Dermis blood vessel endothelial cell (primary cell): ENCODE data around the gene HLA-DRA. TPM values are rescaled to one million over a fixed set of nuclear protein-coding genes. Genes with fewer than 3 reads are reported as not detected.

Experiments
- DNase-seq: peaks from one replicate; pipeline ENCODE4 v3.0.0; 2010
- total RNA-seq: library from RNA; depleted of rRNA; stranded (reverse); fragments of >200 nt; gene quantifications from 2 replicates; pipeline ENCODE4 v1.2.3, GENCODE V29; 2014

HLA-DRA gene
- total RNA-seq: 0.09 TPM in 1 of 2 replicates, not detected in the other

GRCh38 chr6:32439602-32440214, at the start of gene HLA-DRA:
TSS of gene HLA-DRA (plus strand) at chr6:32439887. CDS start at chr6:32439951, 64 bp downstream.
- DNase-seq: peak; percentile 74

DNA sequence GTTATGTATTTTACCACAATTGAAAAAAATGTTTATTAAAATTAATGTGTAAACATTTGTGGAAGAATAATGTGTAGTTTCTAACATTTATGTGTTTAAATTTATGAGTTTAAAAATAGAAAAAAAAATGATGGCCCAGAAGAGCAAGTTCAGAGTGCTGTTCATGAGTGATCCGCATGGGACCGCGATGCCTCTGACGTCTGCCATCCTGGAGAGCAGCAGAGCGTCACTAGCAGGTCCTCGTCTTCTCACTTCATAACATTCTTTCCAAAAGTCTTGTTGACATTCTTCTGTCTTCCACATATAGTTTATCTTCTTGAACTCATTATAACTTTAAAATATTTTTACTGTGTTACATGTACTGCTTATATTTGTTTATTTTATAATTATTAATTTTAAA, 48.2 kb upstream of the HLA-DRA start:
- DNase-seq: no peak

DNA sequence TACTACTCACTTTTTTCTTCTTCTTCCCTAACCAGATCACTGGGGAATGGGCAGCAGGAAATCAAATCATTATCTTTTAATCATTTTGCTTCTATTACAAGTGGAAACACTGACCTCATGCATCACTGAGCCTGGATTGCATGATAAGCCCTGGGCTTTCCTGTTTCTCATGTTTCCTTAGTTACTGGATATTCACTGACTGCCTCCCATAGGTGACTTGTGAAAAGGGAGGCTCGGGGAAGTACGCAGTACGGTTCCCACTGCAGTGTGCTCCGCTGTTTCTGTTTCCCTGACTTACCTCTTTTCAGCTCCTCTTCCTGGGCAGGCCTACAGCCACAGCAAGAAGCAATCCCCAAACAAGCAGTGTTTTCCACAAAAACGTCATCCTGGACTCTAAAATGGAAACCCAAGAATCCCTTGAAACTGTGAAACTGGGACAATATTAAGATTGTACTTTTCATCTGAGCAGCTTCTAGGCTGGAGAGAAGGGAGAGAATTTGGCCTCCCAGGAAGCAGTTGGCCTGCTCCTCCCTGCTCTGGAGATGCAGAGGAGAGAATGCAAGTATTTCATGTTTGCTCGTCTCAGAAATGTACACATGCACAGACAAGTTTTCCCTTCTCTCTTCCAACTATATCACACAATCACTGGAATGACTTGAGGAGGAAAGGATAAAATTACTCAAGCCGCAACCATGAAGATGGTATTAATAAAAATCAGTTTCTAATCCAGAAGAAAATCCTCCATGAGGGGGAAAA, 45.8 kb upstream of the HLA-DRA start:
- DNase-seq: peak; percentile 99

DNA sequence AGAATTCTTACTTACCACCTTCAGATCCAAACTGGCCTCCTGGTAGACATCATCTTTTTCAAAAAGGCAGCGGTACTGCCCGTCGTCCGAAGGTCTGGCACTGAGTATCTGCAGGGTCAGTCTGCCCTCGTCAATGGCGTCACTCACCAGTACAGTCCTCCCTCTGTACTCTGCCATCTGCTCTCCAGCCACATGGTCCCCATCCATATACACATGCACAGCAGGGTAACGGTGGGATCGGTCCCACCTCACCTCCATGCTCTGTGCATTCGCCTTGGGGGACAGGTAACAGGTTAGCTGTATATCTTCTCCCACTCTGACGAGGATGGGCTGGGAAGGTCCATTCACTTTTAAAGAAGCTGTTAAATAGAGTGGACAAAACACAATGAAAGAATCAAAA, 43.7 kb upstream of the HLA-DRA start:
- no peak for DNase-seq

- no peak for DNase-seq
These were observed 42.3 kb upstream of the HLA-DRA start for GRCh38 chr6:32397252-32397920.

DNA sequence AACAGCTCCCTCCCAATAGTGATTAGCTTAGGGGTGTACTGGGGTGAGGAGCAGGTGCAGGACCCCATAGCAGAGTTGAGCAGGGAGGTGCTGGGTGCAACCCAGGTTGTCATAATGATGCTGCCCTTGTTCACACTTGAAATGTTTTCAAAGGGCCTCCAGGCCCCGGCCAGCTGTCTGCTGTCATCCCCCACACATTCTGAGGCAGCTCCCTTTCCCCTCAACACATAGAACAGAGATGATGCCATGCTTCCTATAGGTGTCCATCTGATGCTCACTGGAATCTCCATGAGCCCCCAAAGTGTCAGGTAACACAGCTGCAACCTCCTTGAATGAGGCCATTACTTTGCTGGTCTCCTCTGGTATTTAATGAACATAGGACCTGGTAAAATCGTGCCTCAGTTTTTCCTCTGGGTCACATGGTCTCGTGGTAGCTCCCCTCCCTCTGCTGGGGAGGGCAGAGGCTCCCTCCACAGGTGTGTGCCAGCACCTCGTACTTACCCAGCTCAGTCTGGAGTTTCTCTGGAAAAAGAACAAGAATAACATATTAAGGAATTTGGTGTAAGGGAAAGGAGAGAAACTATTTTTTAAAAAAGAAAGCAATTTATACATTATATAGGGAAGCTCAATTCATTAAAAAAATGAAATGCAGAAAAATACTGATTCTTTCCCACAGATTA, 38.3 kb upstream of the HLA-DRA start:
- no peak for DNase-seq

DNA sequence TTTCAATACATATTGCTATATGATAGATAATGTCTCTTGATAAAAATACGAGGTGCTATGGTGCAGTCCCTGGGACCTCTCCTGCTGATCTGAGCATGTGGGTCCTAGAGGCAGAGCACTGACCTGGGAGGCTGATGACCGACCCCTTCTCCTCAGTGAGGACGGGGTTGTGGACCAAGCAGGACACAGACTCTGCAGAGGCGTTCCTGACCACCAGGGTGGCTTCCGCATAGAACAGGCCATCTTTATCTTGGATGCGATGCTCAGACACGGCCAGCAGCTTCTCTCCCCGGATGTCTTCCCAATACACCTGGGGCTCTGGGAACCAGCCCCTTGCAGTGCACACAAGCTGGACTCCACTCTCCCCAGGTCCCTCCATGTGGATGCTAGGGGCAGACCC, 36.9 kb upstream of the HLA-DRA start:
- no peak for DNase-seq

DNA sequence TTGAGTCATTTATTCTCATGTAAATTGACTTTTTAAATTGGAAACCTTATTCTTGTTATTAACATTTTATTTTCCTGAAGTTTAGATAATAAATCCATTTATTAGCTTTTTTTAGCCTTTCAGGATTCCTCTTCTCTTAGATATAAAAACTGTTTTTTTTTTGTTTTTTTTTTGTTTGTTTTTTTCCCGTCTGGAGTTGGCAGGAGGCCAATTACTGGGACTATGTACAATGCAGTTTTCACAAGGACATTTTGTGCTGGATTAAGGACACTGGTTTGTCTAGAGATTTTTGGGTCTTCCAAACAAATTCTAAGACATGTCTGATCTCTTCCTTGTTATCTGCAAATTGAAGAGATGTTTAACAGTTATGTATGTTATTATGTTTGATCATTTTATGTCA, 34.0 kb upstream of the HLA-DRA start:
- DNase-seq: no peak

GRCh38 chr6:32406197-32406596, 33.5 kb upstream of the HLA-DRA start:
- no peak for DNase-seq

- no peak for DNase-seq
These were observed 32.8 kb upstream of the HLA-DRA start, which contains the start of gene BTNL2 for GRCh38 chr6:32406857-32407256. TSS of gene BTNL2 (minus strand) at chr6:32407181. CDS start at chr6:32407123, 58 bp downstream.

GRCh38 chr6:32410906-32411305, 28.8 kb upstream of the HLA-DRA start:
- no peak for DNase-seq

DNA sequence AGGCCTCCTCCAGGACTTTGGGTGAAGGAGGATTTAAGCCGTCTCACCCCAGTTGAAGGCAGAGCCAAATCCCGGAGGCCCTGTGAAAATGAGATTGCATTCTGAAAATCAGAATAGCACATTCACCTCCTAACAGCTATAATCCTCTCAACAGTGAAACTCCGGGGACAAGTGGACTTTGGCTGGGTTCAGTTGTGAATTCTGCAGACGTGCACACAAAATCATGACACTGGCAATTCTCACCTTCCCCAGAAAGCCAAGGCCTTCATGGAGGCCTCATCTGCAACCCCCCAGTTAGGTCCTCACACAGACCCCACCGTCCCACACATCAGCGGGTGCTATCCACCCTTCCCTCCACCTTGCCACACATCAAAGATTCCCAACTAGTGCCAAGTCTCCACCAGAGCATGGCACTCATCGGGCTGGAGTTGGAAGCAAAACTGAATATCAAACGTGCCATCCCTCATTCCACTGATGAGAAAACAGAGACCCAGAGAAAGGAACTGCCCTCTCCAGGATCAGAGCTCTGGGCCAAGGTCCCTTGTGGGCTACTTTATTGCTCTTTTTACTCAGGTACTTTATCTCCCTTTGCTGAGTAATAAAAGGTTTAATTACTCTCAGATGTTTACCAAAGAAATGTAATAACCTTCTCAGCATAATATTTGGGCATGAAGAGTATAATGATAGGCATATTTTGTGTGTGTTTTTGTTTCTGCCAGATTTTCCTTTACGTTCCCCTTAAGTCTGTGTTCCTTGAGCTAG, 27.9 kb upstream of the HLA-DRA start:
- no peak for DNase-seq

DNA sequence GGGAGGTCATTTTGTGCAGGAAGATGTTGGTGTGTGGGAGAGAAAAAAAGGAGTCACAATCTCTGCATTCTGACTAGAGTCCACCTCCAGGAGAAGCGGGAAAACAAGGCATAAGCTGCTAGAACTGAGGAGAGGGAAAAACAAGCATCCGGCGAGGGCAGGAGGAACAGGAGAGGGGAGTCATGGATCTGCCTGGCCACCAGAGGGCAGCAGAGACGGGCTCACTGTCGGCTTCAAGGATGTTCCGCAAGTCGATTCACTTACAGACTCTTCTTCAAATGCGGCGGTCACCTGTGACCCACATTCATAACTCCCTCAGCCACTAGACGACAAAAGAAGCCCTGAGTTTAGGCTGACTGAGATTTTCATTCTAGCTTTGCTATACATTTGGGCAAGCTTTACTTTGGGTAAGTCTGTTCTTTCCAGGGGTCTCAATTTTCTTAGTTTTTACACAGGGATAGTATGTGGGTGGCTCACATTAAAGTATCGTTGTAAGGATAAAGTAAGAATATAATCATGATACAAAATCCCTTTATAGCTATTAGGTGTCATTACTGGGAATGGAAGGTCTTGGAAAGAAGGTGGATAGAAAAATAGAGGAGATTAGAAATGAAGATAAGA, 26.1 kb upstream of the HLA-DRA start:
- DNase-seq: peak; percentile 90

- peak; percentile 83 for DNase-seq
These were observed 24.1 kb upstream of the HLA-DRA start for GRCh38 chr6:32415521-32416019.

- peak; percentile 16 for DNase-seq
These were observed 23.7 kb upstream of the HLA-DRA start for GRCh38 chr6:32416036-32416435.

DNA sequence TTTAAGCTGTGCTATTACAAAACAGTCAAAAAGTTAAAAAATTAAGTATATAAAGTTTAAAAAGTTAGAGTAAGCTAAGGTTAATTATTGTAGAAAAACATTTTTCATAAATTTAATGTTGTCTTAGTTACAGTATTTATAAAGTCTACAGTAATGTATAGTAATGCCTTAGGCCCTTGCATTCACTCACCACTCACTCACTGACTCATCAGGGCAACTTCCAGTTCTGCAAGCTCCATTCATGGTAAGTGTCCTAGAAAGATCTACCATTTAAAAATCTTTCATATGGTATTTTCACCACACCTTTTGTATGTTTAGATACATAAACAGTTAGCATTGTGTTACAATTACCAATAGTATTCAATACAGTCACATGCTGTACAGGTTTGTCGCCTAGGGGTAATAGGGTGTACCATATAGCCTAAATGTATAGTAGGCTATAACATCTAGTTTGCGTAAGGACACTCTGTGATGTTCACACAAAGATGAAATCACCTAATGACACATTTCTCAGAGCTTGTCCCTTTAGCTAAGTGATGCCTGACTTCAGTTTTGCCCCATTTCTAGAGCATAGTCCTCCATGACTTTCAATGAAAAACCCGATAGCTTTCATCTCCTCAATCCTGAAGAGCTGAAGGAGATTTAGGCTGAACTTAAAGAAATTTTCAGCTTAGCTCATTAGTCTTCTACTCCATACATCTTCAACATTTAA, 14.9 kb upstream of the HLA-DRA start:
- no peak for DNase-seq

- no peak for DNase-seq
These were observed 13.3 kb upstream of the HLA-DRA start for GRCh38 chr6:32426338-32426737.

GRCh38 chr6:32427218-32427617, 12.5 kb upstream of the HLA-DRA start:
- peak; percentile 21 for DNase-seq

DNA sequence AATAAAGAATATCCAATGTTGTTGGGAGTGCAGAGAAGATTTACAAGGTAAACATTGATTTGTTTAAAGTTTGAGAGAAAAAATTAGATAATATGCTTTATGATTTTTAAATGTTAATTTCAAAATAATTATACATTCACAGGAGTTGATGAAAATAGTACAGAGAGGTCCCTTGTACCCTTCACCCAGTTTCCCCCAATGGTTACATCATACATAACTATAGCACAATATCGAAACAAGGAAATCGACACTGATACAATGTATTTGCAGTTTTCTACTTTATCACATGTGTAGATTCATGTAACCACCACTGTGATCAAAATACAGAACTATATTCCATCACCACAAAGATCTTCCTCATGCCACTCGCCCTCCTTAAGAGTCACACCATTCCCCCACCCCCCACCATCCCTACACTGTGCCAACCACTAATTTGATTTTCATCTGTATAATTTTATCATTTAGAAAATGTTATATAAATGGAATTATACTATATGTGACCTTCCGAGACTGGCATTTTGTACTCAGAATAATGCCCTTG, 11.7 kb upstream of the HLA-DRA start:
- DNase-seq: no peak

- DNase-seq: no peak
These were observed 9.5 kb upstream of the HLA-DRA start for GRCh38 chr6:32430179-32430578.

DNA sequence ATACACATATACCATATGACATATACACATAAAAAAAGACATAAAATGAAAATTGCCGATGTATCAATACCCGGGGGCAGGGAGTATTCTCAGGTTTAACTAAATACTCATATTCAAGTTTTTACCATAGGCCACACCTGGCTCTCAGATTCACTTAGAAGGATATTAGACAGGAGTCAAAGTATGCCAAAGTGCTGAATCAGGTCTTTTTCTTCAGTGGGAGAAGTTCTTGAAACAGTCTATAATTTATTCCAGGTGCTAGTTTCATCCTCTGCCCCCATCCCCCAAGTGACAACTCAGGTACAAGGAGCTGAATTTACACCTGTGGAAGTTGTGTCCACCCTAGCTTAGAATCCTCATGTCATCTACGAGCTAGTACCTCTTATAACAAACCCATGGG, 8.5 kb upstream of the HLA-DRA start:
- DNase-seq: no peak
